ENCODE results near the gene CHCHD5.

DNA sequence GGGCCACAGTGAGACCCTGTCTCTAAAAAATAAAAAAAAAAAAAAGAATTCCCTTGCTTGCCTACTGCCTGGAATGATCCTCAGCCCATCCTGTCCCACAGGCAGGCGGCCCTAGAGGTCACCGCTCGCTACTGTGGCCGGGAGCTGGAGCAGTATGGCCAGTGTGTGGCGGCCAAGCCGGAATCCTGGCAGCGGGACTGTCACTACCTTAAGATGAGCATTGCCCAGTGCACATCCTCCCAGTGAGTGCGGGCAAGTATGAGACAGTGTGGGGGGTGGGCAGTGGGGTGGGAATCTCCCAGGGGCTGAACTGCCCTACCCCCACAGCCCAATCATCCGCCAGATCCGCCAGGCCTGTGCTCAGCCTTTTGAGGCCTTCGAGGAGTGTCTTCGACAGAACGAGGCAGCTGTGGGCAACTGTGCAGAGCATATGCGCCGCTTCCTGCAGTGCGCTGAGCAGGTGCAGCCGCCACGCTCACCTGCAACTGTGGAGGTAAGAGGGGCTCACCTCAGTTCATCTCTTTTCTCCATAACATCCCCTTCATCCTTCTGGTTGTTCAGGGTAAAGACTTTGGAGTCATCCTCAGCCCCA is 1.6 kb downstream of the CHCHD5 start:
- TF ChIP-seq, protein P1, sequence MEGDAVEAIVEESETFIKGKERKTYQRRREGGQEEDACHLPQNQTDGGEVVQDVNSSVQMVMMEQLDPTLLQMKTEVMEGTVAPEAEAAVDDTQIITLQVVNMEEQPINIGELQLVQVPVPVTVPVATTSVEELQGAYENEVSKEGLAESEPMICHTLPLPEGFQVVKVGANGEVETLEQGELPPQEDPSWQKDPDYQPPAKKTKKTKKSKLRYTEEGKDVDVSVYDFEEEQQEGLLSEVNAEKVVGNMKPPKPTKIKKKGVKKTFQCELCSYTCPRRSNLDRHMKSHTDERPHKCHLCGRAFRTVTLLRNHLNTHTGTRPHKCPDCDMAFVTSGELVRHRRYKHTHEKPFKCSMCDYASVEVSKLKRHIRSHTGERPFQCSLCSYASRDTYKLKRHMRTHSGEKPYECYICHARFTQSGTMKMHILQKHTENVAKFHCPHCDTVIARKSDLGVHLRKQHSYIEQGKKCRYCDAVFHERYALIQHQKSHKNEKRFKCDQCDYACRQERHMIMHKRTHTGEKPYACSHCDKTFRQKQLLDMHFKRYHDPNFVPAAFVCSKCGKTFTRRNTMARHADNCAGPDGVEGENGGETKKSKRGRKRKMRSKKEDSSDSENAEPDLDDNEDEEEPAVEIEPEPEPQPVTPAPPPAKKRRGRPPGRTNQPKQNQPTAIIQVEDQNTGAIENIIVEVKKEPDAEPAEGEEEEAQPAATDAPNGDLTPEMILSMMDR (IDR thresholded peaks at IDR 0.05; ENCODE audit: control extremely low read depth in 1 of 3, insufficient read depth in 1 of 3, low read depth in 1 of 3, low read length in 3 of 3), result no peak
- TF ChIP-seq POLR2A (IDR thresholded peaks at IDR 0.05; ENCODE audit: control extremely low read depth in 1 of 2, low read depth in 2 of 2, low read length in 2 of 2) (no peak), POLR2AphosphoS5 (IDR thresholded peaks at IDR 0.05; ENCODE audit: low read depth, low read length) (no peak), ASH2L (IDR thresholded peaks at IDR 0.05; ENCODE audit: low read length) (no peak), RAD21 (IDR thresholded peaks at IDR 0.05 in 1 of 2, conservative IDR thresholded peaks at IDR 0.05 in 1 of 2; ENCODE audit: low read depth in 2 of 2, low read length in 2 of 2) (no peak), NRF1 (IDR thresholded peaks at IDR 0.05; ENCODE audit: low read depth, low read length) (no peak), SP1 (IDR thresholded peaks at IDR 0.05; ENCODE audit: low read depth, low read length) (no peak), CBX8 (IDR thresholded peaks at IDR 0.05; ENCODE audit: borderline replicate concordance, low read depth, low read length) (no peak)

All from H1 (cell line).